Right ventricle myocardium superior (tissue), 1 donor: ENCODE measurements around the gene SDCCAG8. TPM values are rescaled to one million over a fixed set of nuclear protein-coding genes. Genes with fewer than 3 reads are reported as not detected.

Experiments used
- ATAC-seq: fragments of 200-7000 bp; cut with Tn5 transposase; one replicate; pipeline ENCODE4 v1.9.1; 2020; ENCODE audit warnings: mild to moderate bottlenecking; ENCODE audit not compliant: poor library complexity
- DNase-seq: peaks from one replicate; pipeline ENCODE4 v3.0.0-alpha.2; 2020
- intact Hi-C: fragments of 100-400 bp; cut with DNase I; formaldehyde crosslinking; loops from one replicate; pipeline ENCODE4 v1.11.2; 2022
- microRNA-seq: library from miRNA; unstranded; fragments of <30 nt; microRNA quantifications from one replicate; pipeline ENCODE4 v1.2.0, GENCODE V29; 2020
- total RNA-seq: library from RNA; stranded (reverse); fragmentation: NEBNext Ultra II Directional; extraction: Animal tissue kit (Norgen Biotek cat#: 25700); gene quantifications from one replicate; pipeline ENCODE4 v1.2.1, GENCODE V29; 2021
- donor health status: DM: no; HTN: yes; CAD: no; lungs with severe emphysema.

SDCCAG8 gene
- total RNA-seq, 1 donor from 2014 or later: 16.5 TPM

- ATAC-seq (no peak), DNase-seq (no peak)
- intact Hi-C loops: no loop called here
These were observed 283.8 kb downstream of the SDCCAG8 start for GRCh38 chr1:243539636-243540035.

- intact Hi-C loops: no loop called here
- no peak for ATAC-seq
- no peak for DNase-seq
These were observed 287.0 kb downstream of the SDCCAG8 start for GRCh38 chr1:243542739-243543415.

- DNase-seq (no peak), ATAC-seq (no peak)
- intact Hi-C loops: no loop called here
These were observed 287.7 kb downstream of the SDCCAG8 start for GRCh38 chr1:243543501-243543900.

- ATAC-seq: no peak
- intact Hi-C loops: no loop called here
- DNase-seq: no peak
These were observed 290.6 kb downstream of the SDCCAG8 start for GRCh38 chr1:243546457-243546856.

- no peak for DNase-seq
- no peak for ATAC-seq
- intact Hi-C loops: no loop called here
These were observed 292.1 kb downstream of the SDCCAG8 start for GRCh38 chr1:243547891-243548290.

GRCh38 chr1:243548516-243548915 is 292.7 kb downstream of the SDCCAG8 start:
- no peak for DNase-seq
- no peak for ATAC-seq
- intact Hi-C loops: no loop called here

GRCh38 chr1:243549108-243549507 is 293.3 kb downstream of the SDCCAG8 start:
- intact Hi-C loops: no loop called here
- no peak for ATAC-seq

More at GRCh38 chr1:243549108-243549507, 293.3 kb downstream of the SDCCAG8 start:
- no peak for DNase-seq

Small RNA genes within 50 kb of the gene (microRNA-seq; reads per million reads assigned to microRNA genes)
- gene MIR4677: not detected

Other genes with a start within 250 kb of the SDCCAG8 start
- 45.0 TPM for gene CEP170, start 760 bp upstream of the SDCCAG8 start, total RNA-seq